Hematopoietic multipotent progenitor cell treated with erythropoietin and hydrocortisone succinate and interleukin-3 and kit ligand, for 8 days (in vitro differentiated cells): Measurements from ENCODE around the gene CRACDL.

Experiments used
- DNase-seq: peaks from one replicate; pipeline ENCODE4 v3.0.0-alpha.2; 2015

The CRACDL gene

GRCh38 chr2:98800330-98801064 lies 135.5 kb downstream of the CRACDL start:
- DNase-seq, result no peak

DNA sequence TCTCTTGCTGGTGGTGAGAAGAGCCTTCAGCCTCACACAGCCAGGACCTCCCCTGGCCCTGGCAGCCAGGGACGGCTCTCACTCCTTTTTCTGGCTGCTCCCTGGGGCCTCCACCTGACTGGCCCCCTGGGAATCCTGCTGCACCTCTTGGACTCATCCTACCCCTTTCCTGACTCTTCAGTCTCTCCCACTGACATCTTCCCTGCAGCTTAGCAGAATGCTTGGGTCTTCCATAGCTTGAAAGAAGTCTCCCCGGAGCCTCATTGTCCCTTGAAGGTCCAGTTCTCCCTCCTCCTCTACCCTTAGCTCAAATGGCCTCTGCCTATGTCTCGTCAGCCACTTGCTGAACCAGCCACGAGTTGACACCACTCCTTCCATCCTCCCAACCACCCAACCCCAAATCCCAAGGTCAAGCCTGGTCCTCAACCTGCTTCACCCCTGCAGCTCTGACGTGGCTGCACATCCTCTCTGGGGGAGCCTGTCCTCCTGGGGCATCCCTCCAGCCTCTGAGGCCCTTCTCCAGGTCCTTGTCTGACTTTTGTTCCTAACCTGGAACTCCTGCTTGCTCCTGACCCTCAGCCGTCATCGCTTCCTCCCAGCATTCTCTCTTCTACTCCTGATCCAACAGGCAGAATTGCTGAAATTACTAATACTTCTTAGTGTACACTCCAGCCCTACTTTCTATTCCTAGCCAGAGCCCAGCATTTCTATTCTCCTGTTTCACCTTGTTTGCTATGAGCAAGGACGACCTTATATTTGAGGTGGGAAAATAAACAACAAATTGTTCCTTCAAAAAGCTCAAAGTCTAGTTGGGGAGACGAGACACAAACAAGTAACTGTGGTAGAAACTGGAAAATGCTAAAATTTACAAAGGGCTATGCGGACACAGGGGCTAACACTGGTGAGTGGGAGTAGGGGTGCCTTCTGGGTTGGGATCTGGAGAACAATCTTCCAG lies 136.4 kb downstream of the CRACDL start:
- DNase-seq, result no peak

- no peak for DNase-seq
Measured at GRCh38 chr2:98796775-98797544, 139.1 kb downstream of the CRACDL start.

DNA sequence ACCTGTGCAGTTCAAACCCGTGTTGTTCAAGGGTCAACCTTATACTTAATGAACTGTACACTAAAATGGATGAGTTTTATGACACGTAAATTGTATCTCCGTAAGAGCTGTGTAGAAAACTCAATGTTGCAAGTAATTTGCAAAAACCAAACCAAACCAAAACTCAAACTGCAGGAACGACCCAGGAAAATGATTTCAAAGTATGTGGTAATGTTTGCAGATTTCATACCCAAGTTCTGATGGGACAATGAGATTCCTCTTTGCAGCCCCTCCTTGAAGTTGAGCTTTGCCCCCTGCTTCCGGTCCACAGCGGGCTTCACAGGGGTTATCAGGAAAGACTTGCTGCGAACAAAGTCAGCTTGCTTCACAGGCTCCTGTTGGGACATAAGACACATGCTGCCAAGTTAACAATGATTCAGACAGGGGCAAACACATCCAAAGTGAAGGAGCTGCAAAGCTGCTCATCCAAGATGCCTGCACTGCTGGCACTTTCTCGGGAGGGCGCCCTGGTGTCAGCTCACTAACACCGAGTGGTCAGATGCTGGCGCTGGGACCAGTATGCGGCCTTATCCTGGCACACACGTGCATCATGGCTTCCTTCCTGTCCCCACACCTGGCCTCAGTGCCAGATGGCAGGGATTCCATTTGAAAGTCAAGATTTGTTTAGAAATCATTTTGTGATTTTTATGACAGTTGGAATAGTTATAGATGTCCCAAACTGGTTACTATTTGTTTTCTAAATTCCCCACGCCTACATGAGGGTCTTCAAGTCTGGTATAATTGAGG lies 139.9 kb downstream of the CRACDL start:
- DNase-seq, result no peak

- DNase-seq, result no peak
Measured at GRCh38 chr2:98793897-98794830, 141.9 kb downstream of the CRACDL start.

GRCh38 chr2:98793275-98793674 lies 142.8 kb downstream of the CRACDL start:
- no peak for DNase-seq

GRCh38 chr2:98790221-98790620 lies 145.8 kb downstream of the CRACDL start:
- DNase-seq, result no peak

GRCh38 chr2:98787700-98788099 lies 148.3 kb downstream of the CRACDL start:
- no peak for DNase-seq

- no peak for DNase-seq
Measured at GRCh38 chr2:98786179-98786578, 149.8 kb downstream of the CRACDL start.

DNA sequence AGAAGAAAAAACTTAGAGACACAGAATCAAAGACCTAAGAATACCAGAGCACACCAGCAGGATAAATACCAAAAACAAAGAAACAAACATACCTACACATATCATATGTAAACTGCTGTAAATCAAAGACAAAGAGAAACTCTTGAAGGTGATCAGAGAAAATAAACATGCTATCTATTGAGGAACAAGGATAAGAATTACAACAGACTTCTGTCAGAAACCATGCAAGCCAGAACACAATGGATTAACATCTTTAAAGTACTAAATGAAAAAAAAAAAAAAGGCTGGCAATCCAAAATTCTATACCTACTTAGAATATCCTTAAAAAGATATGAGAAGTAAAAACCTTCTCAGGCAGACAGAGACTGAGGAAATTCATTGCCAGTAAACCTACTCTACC lies 153.5 kb downstream of the CRACDL start:
- DNase-seq, result no peak

DNA sequence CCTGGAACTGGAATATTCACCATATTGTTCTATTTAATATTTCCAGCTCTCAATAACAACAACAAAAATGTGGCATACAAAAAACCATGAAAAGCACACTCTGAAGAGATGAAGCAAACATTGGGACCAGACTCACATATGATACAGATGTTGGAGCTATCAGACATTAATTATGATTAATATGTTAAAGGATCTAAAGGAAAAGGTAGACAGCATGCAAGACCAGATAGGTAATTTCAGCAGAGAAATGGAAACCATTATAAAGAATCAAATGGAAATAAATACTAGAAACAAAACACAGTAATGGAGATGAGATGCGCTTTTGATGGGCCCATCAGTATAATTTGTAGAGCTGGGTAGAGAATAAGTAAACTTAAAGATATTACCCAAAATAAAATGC lies 154.2 kb downstream of the CRACDL start:
- no peak for DNase-seq

- DNase-seq, result no peak
Measured at GRCh38 chr2:98778741-98779483, 157.1 kb downstream of the CRACDL start.

GRCh38 chr2:98778151-98778550 lies 157.9 kb downstream of the CRACDL start:
- DNase-seq, result no peak

DNA sequence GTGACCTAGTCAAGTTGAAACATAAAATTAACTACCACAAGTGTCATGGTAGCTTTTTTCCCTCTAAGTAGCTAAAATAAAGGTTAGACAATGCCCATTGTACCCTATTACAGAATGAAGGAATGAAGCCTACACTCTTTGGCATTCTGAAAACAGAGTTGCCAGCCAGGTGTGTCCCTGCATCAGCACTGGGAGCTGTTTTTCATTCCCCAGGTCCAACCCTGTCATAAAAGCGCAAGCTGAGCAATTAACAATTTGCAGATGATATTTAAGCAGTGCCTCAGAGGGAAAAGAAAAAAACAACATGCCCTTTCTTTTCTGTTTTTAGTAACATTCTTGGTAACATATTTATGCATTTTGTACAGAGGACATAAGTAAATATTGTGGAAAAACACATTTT lies 158.3 kb downstream of the CRACDL start:
- DNase-seq, result no peak

- no peak for DNase-seq
Measured at GRCh38 chr2:98777076-98777475, 158.9 kb downstream of the CRACDL start.

GRCh38 chr2:98776136-98776535 lies 159.9 kb downstream of the CRACDL start:
- no peak for DNase-seq

DNA sequence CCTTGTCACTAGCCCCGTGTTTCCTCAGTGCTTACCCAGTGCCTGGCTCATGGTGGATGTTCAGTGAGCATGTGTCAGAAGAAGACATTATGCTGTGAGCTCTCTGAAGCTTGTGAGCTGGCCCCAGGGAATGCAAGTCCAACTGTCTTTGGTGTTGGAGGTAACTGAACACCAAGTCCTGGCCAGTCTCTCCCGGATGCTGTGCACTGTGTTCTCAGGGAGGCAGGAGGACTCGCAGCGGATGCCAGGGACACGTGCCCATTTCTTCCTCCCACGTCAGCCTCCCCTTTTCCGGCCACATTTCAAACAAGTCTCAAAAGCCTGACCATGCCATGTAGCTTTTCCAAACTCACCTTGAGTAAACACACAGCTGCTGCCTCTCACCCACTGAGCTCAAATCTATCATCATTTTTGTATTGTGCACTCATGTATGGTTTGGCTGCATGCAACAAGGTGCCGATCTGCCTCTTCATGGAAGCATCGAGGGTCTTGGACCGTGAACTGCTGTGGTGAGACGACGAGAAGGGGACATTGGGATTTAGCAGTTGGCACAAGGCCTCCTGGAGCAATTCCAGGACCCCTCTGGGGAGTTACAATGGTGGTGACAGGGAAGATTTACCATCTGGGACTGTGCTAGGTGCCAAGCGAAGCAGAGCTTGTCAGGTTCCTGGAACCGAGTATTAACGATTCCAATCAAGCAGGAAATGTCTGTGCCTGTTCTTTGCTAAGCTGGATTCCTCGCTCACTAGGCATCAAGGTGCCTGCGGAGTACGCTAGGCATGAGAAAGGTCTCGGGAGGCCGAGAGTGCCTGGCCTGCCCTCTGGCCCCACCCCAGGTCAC lies 160.7 kb downstream of the CRACDL start:
- no peak for DNase-seq

DNA sequence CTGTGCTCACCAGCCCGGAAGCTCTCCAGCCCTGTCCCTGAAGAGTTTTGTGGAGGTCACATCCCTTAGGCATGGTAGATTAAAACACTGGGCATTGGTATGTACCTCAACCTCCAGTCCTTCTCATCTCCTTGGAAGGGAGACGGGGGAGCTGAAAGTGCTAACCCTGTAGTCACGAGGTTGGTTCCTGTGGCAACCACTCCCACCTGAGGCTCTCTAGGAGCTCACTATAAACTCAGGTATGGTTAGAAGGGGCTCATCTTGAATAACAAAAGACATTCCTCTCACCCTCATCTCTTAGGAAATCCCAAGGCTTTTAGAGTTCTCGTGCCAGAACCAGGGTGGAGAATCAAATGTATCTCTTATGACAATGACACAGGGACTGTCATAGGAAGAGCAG lies 162.1 kb downstream of the CRACDL start:
- no peak for DNase-seq

- DNase-seq, result no peak
Measured at GRCh38 chr2:98773169-98773568, 162.9 kb downstream of the CRACDL start.

DNA sequence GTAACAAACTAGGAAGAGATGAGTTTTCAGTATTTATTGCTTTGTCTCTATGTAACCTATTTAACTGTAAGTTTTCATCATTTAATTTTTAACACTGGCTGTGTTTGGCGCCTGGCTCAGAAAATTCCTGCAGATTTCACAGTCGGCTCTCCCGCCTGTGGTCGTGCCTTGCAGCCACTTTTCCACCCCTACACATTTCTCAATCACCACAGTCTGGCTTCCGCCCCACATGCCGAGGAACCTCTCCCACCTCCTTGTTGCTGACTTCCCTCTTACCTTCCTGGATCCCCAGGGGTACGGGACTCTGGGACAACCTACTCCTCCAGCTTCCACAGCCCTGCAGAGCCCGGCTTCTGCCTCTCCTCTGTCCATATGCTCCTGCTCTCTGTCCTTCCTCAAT lies 163.5 kb downstream of the CRACDL start:
- DNase-seq, result no peak
